Embryonic facial prominence (tissue), 1 donor: Measurements from ENCODE around the gene TNFAIP3.

Experiments used
- DNase-seq: peaks from one replicate; pipeline ENCODE4 v3.0.0-alpha.2; 2016; ENCODE audit errors: extremely low spot score

The TNFAIP3 gene

GRCh38 chr6:137902699-137903098 lies 35.6 kb downstream of the TNFAIP3 start:
- DNase-seq: no peak

DNA sequence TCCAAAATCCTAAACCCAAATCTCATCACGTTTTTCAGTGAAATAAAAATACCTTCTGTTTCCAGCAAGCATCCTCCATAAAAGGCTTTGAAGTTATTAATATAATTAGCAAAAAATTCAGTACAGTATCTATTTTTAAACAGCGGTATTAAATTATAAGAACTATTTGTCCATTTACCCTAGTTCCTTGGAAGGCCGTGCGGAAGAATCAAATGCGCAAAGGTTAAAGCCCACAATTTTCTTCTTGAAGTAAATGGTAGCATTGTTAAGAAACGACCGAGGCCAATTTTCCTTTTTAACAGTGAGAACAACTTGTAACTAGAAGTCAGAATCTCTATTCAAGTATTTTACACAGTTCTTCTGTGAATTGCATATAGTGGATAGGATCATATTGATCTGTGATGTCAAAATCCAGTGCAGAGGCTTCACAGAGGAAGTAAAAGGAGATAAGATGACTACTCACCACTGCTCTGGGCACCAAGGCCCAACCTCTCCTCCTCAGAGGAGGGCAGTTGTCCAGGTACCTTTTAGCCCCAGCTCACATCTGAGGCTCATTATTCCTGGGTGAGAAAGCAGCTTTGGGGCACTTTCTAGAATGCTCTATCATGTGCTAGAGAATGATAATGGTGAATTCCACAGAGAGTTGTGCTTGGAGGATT lies 36.3 kb downstream of the TNFAIP3 start:
- DNase-seq: no peak

GRCh38 chr6:137903933-137904821 lies 37.1 kb downstream of the TNFAIP3 start:
- DNase-seq: no peak

GRCh38 chr6:137904822-137905617 lies 38.0 kb downstream of the TNFAIP3 start:
- DNase-seq: no peak

- DNase-seq: no peak
Observed at GRCh38 chr6:137906020-137906472, 39.0 kb downstream of the TNFAIP3 start.

- DNase-seq: no peak
Observed at GRCh38 chr6:137907170-137907569, 40.1 kb downstream of the TNFAIP3 start.

- DNase-seq: no peak
Observed at GRCh38 chr6:137909533-137909932, 42.5 kb downstream of the TNFAIP3 start.

- no peak for DNase-seq
Observed at GRCh38 chr6:137910424-137910834, 43.4 kb downstream of the TNFAIP3 start.

GRCh38 chr6:137910843-137911456 lies 43.9 kb downstream of the TNFAIP3 start:
- no peak for DNase-seq

DNA sequence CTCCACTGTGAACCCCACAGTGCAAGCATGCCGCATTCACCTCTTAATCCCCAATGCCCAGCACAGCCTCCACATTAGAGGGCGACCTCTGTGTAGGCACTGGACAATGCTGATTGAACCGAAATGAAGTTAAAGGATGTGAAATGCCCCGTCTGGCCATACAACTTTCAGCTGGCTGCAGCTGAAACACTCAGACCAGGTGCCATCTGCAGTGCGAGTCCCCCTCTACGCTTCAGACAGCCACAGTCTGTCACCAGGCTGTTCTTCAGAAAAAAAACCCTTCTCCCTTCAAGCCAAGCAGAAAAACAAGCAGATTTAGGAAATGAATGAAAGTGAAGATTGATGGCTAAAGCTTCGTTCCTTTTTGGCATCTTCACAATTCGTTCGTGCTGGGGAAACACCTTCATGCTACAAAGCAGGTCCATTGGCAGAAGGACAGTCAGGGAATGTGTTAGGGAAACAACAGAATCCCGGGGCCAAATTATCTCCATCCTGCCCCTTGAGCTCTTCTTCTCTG lies 44.7 kb downstream of the TNFAIP3 start:
- no peak for DNase-seq

DNA sequence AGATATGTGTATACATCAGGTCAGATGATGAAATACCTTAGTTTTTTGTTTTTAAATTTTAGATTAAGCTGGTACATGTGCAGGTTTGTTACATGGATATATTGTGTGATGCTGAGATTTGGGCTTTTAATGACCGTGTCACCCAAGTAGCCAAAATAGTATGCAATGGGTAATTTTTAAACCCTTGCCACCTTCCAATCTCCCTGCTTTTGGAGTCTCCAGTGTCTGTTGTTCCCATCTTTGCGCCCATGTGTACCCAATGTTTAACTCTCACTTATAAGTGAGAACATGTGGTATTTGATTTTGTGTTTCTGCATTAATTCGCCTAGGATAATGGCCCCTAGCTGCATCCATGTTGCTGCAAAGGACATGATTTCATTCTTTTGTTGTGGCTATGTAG lies 45.8 kb downstream of the TNFAIP3 start:
- DNase-seq: no peak

- no peak for DNase-seq
Observed at GRCh38 chr6:137913434-137913833, 46.4 kb downstream of the TNFAIP3 start.

- no peak for DNase-seq
Observed at GRCh38 chr6:137913996-137914529, 47.0 kb downstream of the TNFAIP3 start.

GRCh38 chr6:137914530-137915193 lies 47.6 kb downstream of the TNFAIP3 start:
- no peak for DNase-seq

- DNase-seq: no peak
Observed at GRCh38 chr6:137915790-137916189, 48.7 kb downstream of the TNFAIP3 start.

- no peak for DNase-seq
Observed at GRCh38 chr6:137917551-137918325, 50.7 kb downstream of the TNFAIP3 start.

- no peak for DNase-seq
Observed at GRCh38 chr6:137919502-137919823, 52.4 kb downstream of the TNFAIP3 start.

DNA sequence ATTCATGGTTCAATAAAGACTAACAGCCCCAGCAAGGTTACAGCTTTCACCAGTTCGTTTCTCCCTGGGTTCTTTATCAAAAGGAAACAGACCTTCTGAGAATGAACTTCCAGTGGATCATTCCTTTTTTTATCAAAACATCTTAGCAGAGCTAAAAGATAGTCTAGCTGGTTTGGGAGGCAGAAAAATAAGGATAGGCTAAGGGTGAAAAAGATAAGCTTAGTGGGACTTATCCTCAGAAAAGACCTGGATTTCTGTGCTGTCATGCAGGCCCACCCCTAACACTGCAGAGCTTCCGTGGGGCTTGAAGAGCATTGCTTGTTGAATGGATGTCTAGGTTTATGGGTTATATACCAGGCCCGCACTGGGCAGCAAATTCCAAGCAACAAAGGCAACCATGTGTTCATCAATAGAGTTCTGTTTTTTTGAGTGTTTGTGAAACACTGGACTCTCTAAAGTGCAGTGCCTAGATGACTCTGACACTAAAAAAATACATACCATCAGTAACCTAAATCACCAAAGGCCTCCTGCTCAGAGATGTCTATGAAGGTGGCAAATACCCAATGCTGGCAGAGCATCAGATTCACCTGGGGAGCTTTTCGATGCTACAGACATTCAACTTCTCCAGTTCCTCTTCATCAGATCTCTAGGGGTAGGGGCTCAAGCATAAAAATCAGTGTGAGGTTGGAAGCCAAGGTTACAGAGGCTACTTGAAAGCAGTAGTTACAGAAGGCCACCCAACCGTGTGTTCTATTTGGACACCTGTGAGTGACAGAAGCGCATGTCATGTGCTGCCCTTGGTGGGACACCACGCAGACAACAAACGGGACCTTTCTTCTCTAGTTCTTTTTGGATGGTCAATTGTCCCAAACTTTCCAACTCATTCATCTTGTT lies 53.0 kb downstream of the TNFAIP3 start:
- DNase-seq: no peak

GRCh38 chr6:137921823-137922222 lies 54.8 kb downstream of the TNFAIP3 start:
- DNase-seq: no peak
